ENCODE measurements around the gene ECT2. TPM values are rescaled to one million over a fixed set of nuclear protein-coding genes. Genes with fewer than 3 reads are reported as not detected.

The ECT2 gene
- total RNA-seq, 4 donors from 2014 or later: 2.7 to 5.8 (median 3.7) TPM

DNA sequence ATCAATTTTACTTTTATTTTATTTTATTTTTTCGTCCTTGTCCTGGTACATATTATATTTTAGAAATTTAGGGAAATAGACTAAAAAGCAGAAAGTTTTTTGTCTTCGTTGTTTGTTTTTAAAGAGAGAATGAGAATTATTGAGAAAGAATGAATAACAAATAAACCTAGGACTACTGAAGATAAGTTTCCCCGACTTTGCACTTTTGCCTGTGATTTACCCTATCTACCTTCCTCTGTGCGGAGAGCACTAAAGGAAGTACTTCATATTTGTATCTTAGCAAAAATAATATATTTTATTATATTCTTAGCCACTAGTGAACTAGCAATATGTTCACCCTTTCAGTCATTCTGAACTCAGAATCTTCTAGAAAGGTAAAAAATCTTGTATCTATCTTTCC lies 60.6 kb downstream of the ECT2 start:
- Histone ChIP-seq H3K4me3 (no peak overlapping the region), H3K27ac (no peak overlapping the region), H3K27me3 (no peaks in the 10 kb centered on the region), H3K4me1 (no peaks in the 10 kb centered on the region), H3K9me3 (no peaks in the 10 kb centered on the region), H3K36me3 (no peaks in the 10 kb centered on the region)
- in situ Hi-C loops (cut with MboI; ENCODE audit: low sequenced_read_pairs in 4 of 4) (no loop called here), intact Hi-C loops (cut with DNase I; ENCODE audit: low total_unique reads) (no loop called here)
- no peak for TF ChIP-seq CTCF (IDR thresholded peaks at IDR 0.05 in 4 of 5, conservative IDR thresholded peaks at IDR 0.05 in 1 of 5)
- TF ChIP-seq POLR2A (IDR thresholded peaks at IDR 0.05): no peak
- ATAC-seq (no peak), DNase-seq (no peak)

DNA sequence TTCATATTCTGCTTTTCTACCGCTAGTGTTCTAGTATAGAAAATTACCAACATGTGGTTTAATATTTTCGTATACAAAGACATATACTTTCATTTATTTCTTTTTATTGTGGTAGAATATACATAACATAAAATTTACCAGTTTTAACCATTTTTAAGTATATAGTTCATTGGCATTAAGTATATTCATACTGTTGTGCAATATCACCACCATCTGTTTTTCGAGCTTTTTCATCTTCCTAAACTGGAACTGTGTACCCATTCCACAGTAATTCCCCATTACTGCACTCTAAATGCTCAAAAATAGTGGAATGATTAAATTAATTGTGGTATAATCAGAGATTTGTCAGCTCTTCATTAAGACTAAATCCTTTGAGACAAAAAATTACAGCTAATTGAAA lies 62.9 kb downstream of the ECT2 start:
- no peaks in the 10 kb centered on the region for H3K9me3 ChIP-seq
- H3K27me3 ChIP-seq: no peaks in the 10 kb centered on the region
- ATAC-seq (no peak), DNase-seq (no peak)
- no peaks in the 10 kb centered on the region for H3K4me1 ChIP-seq
- no peak overlapping the region for H3K27ac ChIP-seq
- no peak for TF ChIP-seq POLR2A (IDR thresholded peaks at IDR 0.05)
- TF ChIP-seq CTCF (IDR thresholded peaks at IDR 0.05 in 4 of 5, conservative IDR thresholded peaks at IDR 0.05 in 1 of 5): no peak
- no peaks in the 10 kb centered on the region for H3K36me3 ChIP-seq
- intact Hi-C loops (cut with DNase I; ENCODE audit: low total_unique reads) (no loop called here), in situ Hi-C loops (cut with MboI; ENCODE audit: low sequenced_read_pairs in 4 of 4) (no loop called here)
- H3K4me3 ChIP-seq: no peak overlapping the region

- intact Hi-C loops (cut with DNase I; ENCODE audit: low total_unique reads): no loop called here
- no peak for ATAC-seq
- H3K27ac ChIP-seq: no peak overlapping the region
Measured at GRCh38 chr3:172814738-172815137, 64.2 kb downstream of the ECT2 start.

GRCh38 chr3:172815857-172816256 lies 65.3 kb downstream of the ECT2 start:
- Histone ChIP-seq H3K4me3 (no peak overlapping the region), H3K27ac (no peak overlapping the region), H3K9me3 (no peaks in the 10 kb centered on the region), H3K36me3 (no peaks in the 10 kb centered on the region), H3K27me3 (no peaks in the 10 kb centered on the region), H3K4me1 (no peaks in the 10 kb centered on the region)
- intact Hi-C loops (cut with DNase I; ENCODE audit: low total_unique reads): no loop called here
- DNase-seq (no peak), ATAC-seq (no peak)
- in situ Hi-C loops (cut with MboI; ENCODE audit: low sequenced_read_pairs in 4 of 4): no loop called here
- TF ChIP-seq POLR2A (IDR thresholded peaks at IDR 0.05) (no peak), CTCF (IDR thresholded peaks at IDR 0.05 in 4 of 5, conservative IDR thresholded peaks at IDR 0.05 in 1 of 5) (no peak)

More at GRCh38 chr3:172814738-172815137, 64.2 kb downstream of the ECT2 start:
- no peak for DNase-seq
- in situ Hi-C loops (cut with MboI; ENCODE audit: low sequenced_read_pairs in 4 of 4): no loop called here
- Histone ChIP-seq H3K36me3 (no peaks in the 10 kb centered on the region), H3K4me1 (no peaks in the 10 kb centered on the region), H3K4me3 (no peak overlapping the region), H3K9me3 (no peaks in the 10 kb centered on the region), H3K27me3 (no peaks in the 10 kb centered on the region)
- TF ChIP-seq CTCF (IDR thresholded peaks at IDR 0.05 in 4 of 5, conservative IDR thresholded peaks at IDR 0.05 in 1 of 5) (no peak), POLR2A (IDR thresholded peaks at IDR 0.05) (no peak)

GRCh38 chr3:172816281-172816680 lies 65.8 kb downstream of the ECT2 start:
- no peak overlapping the region for H3K4me3 ChIP-seq
- DNase-seq: no peak
- ATAC-seq: no peak
- in situ Hi-C loops (cut with MboI; ENCODE audit: low sequenced_read_pairs in 4 of 4) (no loop called here), intact Hi-C loops (cut with DNase I; ENCODE audit: low total_unique reads) (no loop called here)
- TF ChIP-seq POLR2A (IDR thresholded peaks at IDR 0.05): no peak
- TF ChIP-seq CTCF (IDR thresholded peaks at IDR 0.05 in 4 of 5, conservative IDR thresholded peaks at IDR 0.05 in 1 of 5): no peak
- H3K4me1 ChIP-seq: no peaks in the 10 kb centered on the region
- H3K27ac ChIP-seq: no peak overlapping the region
- H3K36me3 ChIP-seq: no peaks in the 10 kb centered on the region
- no peaks in the 10 kb centered on the region for H3K9me3 ChIP-seq
- no peaks in the 10 kb centered on the region for H3K27me3 ChIP-seq
